Uterus (tissue), 4 donors: ENCODE data around the gene HMGN1. TPM values are rescaled to one million over a fixed set of nuclear protein-coding genes. Genes with fewer than 3 reads are reported as not detected.

Experiments
- DNase-seq, 2 donors: peaks; one replicate each; pipeline ENCODE4 v3.0.0-alpha.2; 2019 to 2020
- H3K27ac ChIP-seq, 2 donors: fragments of 200-600 bp; sonication (generic); 1 replicate in 1 of 2; 2 replicates in 1 of 2; pipeline ENCODE4 v1.5.1; 2016 to 2018
- H3K27me3 ChIP-seq, 2 donors: fragments of 200-600 bp; sonication (generic); one replicate each; pipeline ENCODE4 v1.5.1; 2018 to 2019; ENCODE audit warnings: control low read depth in 1 of 2
- H3K36me3 ChIP-seq, 2 donors: fragments of 200-600 bp; sonication (generic); one replicate each; pipeline ENCODE4 v1.5.1; 2019; ENCODE audit warnings: control low read depth in 1 of 2
- H3K4me1 ChIP-seq, 2 donors: fragments of 200-600 bp; sonication (generic); one replicate each; pipeline ENCODE4 v1.5.1; 2018 to 2019; ENCODE audit warnings: control low read depth in 1 of 2
- H3K4me3 ChIP-seq, 2 donors: fragments of 200-600 bp; sonication (generic); 1 replicate in 1 of 2; 2 replicates in 1 of 2; pipeline ENCODE4 v1.5.1; 2018 to 2019; ENCODE audit warnings: mild to moderate bottlenecking in 1 of 2
- H3K9me3 ChIP-seq, 2 donors: fragments of 200-600 bp; sonication (generic); one replicate each; pipeline ENCODE4 v1.5.1; 2019; ENCODE audit warnings: control low read depth in 1 of 2
- POLR2A ChIP-seq, 2 donors: fragments of 450-650 bp; IDR thresholded peaks; one replicate each; pipeline ENCODE4 v1.6.1; 2016; ENCODE audit warnings: antibody characterized with exemption in 2 of 2, mild to moderate bottlenecking in 1 of 2, moderate library complexity in 1 of 2
- intact Hi-C: fragments of 100-400 bp; cut with DNase I; formaldehyde crosslinking; loops from one replicate; pipeline ENCODE4 v1.15.1; 2023; ENCODE audit warnings: low total_unique reads
- total RNA-seq, 4 donors: library from RNA; depleted of rRNA in 3 of 4; stranded (reverse); fragments of >200 nt in 3 of 4; gene quantifications; one replicate each; pipeline versions ENCODE4 v1.1.0 to v1.2.4, GENCODE V29; 2014 to 2023
- TF ChIP-seq, protein P1 (sequence below), 4 experiments: fragments of 200-600 bp in 2 of 4; fragments of 450-650 bp in 2 of 4; sonication (generic) in 2 of 4; IDR thresholded peaks; one replicate each; pipeline ENCODE4 v1.5.1; 2016 to 2019; ENCODE audit warnings: antibody characterized with exemption in 4 of 4, mild to moderate bottlenecking in 2 of 4, moderate library complexity in 1 of 4
- donor health status: DM: yes; HTN: yes; CAD: no.

Gene HMGN1
- total RNA-seq, 4 donors from 2014 or later = 87.9 to 222 (median 102) TPM

DNA sequence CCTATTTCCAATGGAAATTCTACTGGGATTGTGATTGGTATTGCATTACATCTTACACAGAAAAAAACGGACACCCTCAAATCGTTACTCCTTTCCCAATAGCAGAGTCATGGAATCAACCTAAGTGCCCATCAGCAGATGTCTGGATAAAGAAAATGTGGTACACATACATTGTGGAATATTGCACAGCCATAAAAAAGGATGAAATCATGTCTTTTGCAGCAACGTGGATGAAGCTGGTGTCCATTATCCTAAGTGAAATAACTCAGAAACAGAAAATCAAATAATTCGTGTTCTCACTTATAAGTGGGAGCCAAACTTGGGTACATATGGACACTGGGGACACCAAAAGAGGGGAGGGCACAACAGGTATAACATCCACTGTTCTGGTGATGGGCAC lies 14.3 kb downstream of the HMGN1 start:
- Histone ChIP-seq H3K27ac (no peak overlapping the region), H3K9me3 (no peaks in the 10 kb centered on the region), H3K4me3 (no peak overlapping the region), H3K4me1 (no peaks in the 10 kb centered on the region), H3K36me3 (no peaks in the 10 kb centered on the region), H3K27me3 (no peaks in the 10 kb centered on the region)
- intact Hi-C loops = no loop called here
- no peak for TF ChIP-seq POLR2A (IDR thresholded peaks at IDR 0.05)
- TF ChIP-seq, protein P1, sequence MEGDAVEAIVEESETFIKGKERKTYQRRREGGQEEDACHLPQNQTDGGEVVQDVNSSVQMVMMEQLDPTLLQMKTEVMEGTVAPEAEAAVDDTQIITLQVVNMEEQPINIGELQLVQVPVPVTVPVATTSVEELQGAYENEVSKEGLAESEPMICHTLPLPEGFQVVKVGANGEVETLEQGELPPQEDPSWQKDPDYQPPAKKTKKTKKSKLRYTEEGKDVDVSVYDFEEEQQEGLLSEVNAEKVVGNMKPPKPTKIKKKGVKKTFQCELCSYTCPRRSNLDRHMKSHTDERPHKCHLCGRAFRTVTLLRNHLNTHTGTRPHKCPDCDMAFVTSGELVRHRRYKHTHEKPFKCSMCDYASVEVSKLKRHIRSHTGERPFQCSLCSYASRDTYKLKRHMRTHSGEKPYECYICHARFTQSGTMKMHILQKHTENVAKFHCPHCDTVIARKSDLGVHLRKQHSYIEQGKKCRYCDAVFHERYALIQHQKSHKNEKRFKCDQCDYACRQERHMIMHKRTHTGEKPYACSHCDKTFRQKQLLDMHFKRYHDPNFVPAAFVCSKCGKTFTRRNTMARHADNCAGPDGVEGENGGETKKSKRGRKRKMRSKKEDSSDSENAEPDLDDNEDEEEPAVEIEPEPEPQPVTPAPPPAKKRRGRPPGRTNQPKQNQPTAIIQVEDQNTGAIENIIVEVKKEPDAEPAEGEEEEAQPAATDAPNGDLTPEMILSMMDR (IDR thresholded peaks at IDR 0.05) = no peak
- DNase-seq = no peak

DNA sequence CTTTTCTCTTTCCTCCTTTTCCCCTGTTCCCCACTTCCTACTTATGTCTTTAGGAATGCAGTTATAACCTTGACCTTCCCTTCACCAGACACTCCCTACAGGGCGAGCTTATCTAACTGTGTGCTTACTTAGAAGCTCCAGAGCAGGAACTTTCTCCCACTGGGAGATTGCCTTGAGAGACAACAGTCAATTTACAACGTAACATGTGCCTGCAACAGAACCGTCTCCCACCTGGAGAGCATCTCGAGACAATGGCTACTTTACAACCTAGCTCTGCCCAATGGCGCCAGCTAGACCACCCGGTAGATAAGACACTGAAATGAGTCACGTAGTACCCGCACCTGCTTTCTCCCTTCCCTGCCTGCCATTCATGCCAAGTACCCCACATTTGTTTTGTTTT lies 16.7 kb downstream of the HMGN1 start:
- Histone ChIP-seq H3K4me1 (no peaks in the 10 kb centered on the region), H3K27me3 (no peaks in the 10 kb centered on the region), H3K4me3 (no peak overlapping the region), H3K27ac (no peak overlapping the region), H3K36me3 (no peaks in the 10 kb centered on the region), H3K9me3 (no peaks in the 10 kb centered on the region)
- DNase-seq = no peak
- TF ChIP-seq POLR2A (IDR thresholded peaks at IDR 0.05) = no peak
- TF ChIP-seq, protein P1 (IDR thresholded peaks at IDR 0.05) = no peak
- intact Hi-C loops = no loop called here

DNA sequence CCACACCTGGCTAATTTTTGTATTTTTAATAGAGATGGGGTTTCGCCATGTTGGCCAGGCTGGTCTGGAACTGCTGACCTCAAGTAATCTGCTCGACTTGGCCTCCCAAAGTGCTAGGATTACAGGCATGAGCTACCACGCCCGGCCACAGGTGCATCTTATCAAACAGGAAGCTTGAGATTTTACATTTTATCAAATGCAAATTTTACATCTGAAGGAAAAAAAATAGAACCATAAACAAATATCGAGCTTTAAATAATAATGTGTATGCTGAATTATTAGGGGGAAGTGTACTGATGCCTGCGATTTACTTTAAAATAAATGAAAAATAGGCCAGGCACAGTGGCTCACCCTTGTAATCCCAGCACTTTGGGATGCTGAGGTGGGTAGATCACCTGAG lies 18.9 kb downstream of the HMGN1 start:
- H3K4me1 ChIP-seq = no peaks in the 10 kb centered on the region
- H3K9me3 ChIP-seq = no peaks in the 10 kb centered on the region
- no peak for TF ChIP-seq POLR2A (IDR thresholded peaks at IDR 0.05)
- TF ChIP-seq, protein P1 (IDR thresholded peaks at IDR 0.05) = no peak
- no peak overlapping the region for H3K4me3 ChIP-seq
- no peak overlapping the region for H3K27ac ChIP-seq
- H3K36me3 ChIP-seq = no peaks in the 10 kb centered on the region
- intact Hi-C loops = no loop called here
- no peak for DNase-seq
- H3K27me3 ChIP-seq = no peaks in the 10 kb centered on the region

DNA sequence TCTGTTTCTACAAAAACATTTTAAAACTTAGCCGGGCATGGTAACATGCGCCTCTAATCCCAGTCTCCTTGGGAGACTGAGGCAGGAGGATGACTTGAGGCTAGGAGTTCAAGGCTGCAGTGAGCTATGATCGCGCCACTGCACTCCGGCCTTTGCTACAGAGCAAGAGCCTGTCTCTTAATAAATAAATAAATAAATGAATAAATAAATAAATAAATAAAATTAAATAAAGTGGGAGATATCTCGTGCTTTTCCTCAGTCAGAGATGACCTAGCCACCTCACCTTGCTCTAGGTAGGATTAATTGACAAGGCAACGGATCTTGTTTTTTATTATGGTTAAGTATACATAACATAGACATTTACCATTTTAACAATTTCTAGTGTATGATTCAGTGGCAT lies 21.2 kb downstream of the HMGN1 start:
- Histone ChIP-seq H3K27ac (no peak overlapping the region), H3K4me1 (no peaks in the 10 kb centered on the region), H3K9me3 (no peaks in the 10 kb centered on the region), H3K36me3 (no peaks in the 10 kb centered on the region), H3K4me3 (no peak overlapping the region), H3K27me3 (no peaks in the 10 kb centered on the region)
- intact Hi-C loops = no loop called here
- TF ChIP-seq POLR2A (IDR thresholded peaks at IDR 0.05) = no peak
- TF ChIP-seq, protein P1 (IDR thresholded peaks at IDR 0.05) = no peak
- DNase-seq = no peak

DNA sequence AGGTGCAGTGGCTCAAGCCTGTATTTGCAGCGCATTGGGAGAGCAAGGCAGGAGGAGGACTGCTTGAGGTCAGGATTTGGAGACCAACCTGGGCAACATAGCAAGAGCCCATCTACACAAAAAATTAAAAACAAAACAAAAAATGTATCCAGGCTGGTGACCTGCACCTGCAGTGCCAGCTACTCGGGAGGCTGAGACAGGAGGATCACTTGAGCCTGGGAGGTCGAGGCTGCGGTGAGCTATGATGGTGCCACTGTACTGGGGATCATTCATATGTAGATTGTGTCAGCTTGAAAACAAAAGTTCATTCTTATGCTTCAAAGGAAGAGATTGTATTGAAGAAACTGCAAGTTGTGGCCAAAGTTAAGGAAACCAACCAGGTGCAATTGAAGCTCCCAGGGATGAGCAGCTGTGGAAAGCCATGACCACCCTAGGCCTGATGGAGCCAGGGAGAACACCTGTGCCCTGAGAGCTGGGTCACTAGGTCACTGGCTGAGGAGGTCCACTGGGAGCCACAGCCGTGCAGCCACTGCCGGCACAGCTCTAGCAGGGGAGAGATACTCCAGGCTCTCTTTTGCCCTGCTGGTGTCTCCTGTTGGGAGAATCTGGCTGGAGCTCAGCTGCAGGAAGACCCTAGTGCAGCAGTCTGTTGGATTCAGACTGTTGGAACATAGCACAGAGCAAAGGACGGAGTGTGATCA lies 22.1 kb downstream of the HMGN1 start:
- DNase-seq = no peak
- TF ChIP-seq, protein P1 (IDR thresholded peaks at IDR 0.05) = no peak
- no peak for TF ChIP-seq POLR2A (IDR thresholded peaks at IDR 0.05)
- Histone ChIP-seq H3K9me3 (no peaks in the 10 kb centered on the region), H3K27ac (no peak overlapping the region), H3K36me3 (no peaks in the 10 kb centered on the region), H3K4me1 (no peaks in the 10 kb centered on the region), H3K27me3 (no peaks in the 10 kb centered on the region), H3K4me3 (no peak overlapping the region)
- intact Hi-C loops = no loop called here
